HPDE6-E6E7 (cell line): Measurements from ENCODE around the gene COMMD2.

Experiments
- DNase-seq: peaks from one replicate; pipeline ENCODE4 v3.0.0; 2011; ENCODE audit warnings: missing footprints; ENCODE audit errors: extremely low spot score

The COMMD2 gene

GRCh38 chr3:149702691-149703441, 49.4 kb downstream of the COMMD2 start:
- no peak for DNase-seq

- DNase-seq: no peak
Observed at GRCh38 chr3:149701977-149702350, 50.3 kb downstream of the COMMD2 start.

GRCh38 chr3:149701206-149701976, 50.9 kb downstream of the COMMD2 start:
- no peak for DNase-seq
